Measurements from ENCODE around the gene TSPAN33.

TSPAN33 gene

DNA sequence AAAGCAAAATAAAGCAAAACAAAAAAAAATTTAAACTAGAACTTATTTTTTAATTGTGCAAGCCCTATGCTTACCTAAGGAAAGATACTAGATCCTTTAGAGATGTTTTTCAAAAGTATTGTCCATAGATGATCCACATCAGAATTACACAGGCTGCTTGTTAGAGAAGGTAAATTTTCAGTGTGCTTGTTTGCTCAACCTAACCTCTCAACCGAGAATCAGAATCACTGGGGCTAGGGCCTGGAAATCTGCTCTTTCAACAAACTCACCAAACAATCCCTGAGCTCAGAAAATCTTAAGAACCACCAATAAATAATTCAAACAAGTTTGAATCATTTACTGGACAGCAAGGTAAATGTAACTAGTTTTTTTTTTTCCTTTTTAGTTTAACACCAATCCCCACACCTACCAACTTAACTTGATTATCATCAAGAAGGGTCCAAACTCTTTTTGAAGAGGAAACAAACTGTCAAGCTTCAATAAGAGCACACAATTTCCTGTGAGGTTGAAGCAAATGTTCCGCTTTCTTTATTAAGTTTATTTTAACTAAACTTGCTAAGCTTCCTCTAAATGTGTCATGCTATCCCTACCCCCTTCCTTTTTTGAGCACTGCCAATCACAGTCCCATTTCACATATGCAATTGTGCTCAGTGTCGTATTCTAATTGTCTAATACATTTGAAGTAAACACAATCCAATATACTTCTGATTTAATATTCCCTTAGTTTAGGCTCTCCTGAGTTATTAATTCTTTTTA is 7.4 kb upstream of the TSPAN33 start:
- DNase-seq: peak in 1 of 2 donors; percentile 88

- no peak for DNase-seq
Measured at GRCh38 chr7:129143724-129144094, 798 bp upstream of the TSPAN33 start.

DNA sequence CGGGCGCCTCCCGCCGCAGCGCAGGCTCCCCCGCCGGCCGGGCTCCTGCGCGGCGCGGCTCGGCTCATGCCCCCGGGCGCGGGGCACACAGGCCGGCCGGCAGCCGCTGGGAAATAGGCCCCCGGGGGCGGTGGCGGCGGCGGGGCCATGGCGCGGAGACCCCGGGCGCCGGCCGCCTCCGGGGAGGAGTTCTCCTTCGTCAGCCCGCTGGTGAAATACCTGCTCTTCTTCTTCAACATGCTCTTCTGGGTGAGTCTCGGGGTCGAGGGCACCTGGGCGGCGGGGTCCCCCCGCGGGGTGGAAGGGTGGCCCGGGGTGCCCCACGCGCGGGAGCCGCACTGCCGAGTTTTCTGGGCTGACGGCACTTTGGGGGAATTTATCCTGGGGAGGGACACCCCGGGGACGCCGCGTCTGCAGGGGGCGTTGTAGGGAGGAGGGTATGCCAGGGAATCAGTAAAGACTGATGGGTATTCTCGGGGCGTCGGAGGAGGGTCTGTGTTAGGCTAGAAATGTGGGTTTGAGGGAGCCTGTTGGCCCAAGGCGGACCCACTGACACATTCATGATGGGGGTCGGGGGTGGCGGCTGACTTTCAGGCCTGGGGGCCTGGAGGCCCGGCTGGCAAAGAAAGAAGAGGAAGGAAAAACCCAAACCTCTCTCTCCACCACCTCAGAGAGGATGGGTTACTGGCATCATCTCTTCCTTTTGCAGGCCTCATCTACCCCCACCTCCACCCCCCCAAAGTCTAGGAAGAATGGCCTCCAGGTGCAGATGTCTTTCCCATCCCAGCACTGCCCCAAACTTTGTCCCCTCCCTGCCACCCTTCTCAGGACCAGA is 544 bp downstream of the TSPAN33 start:
- DNase-seq: no peak

DNA sequence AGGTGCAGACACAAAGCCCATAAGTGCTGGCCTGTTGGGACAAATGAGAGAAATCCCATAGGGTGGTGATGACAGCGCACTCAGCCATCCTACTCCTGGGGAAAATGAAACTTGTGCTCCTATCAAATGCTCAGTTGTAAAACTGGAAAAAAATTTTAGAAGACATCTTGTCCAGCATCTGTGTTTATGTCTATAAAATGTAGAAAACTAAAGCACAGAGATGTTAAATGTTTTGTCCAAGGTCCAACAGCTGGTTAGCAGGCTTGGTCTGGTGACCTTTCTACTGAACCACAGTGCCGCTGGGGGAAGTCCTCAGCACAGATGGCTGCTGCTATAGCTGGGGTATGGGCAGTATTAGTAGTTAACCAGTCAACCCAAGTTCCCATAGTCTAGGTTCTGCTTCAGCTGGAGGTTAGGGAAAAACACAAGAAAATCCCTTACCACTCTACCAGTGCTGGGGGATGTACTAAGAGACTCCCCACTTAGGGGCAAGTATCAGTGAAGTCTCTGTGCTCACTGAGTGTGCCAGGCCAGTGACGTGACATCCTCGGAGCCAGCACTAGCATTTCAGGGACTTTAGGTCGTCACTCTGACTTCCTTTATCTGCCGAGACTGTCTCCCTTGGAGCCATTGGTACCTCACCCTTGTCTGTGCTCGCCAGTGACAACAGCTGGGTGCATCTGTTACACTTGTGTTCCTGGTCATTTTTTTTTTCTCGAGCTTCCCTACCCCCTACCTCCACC is 1.9 kb downstream of the TSPAN33 start:
- no peak for DNase-seq

- DNase-seq: no peak
Measured at GRCh38 chr7:129147731-129148130, 3.2 kb downstream of the TSPAN33 start.

GRCh38 chr7:129149511-129149910 is 5.0 kb downstream of the TSPAN33 start:
- no peak for DNase-seq

DNA sequence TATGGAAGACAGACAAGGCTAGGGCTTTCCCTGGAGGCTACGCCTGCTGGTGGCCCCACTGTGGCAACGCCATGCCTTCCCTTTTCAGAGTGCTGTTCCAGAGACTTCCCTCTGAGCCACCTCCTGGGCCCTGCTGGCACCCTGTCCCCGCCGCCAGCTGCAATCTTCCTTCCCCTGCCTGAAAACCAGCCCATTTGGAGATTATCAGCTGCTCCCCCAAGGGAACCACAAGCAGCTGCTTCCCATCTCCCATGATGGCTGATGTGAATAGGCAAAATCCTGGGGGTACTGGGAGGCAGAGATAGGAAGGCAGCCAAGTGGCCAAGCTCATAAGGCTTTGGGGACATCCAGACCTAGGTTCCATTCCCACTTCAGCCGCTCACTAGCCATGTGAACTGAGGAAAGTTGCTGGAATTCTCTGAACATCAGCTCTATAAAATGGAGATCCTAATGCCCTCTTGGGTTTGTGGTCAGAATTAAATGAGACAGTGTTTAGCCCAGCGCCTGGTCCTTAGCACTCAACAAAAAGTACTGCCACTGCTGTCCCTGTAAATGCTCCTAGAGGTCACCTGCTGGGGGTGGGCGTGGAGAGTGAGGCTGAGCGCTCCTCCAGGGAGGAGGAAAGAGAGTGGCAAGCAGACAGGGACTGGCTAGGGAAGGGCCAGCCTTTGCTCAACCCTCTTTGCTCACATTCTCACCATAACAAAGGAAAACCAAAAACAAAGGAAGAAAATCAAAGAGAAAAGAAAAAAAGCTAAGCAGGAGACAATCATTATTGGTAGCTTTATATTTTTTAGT is 5.9 kb downstream of the TSPAN33 start:
- DNase-seq: peak in 1 of 2 donors; percentile 54

DNA sequence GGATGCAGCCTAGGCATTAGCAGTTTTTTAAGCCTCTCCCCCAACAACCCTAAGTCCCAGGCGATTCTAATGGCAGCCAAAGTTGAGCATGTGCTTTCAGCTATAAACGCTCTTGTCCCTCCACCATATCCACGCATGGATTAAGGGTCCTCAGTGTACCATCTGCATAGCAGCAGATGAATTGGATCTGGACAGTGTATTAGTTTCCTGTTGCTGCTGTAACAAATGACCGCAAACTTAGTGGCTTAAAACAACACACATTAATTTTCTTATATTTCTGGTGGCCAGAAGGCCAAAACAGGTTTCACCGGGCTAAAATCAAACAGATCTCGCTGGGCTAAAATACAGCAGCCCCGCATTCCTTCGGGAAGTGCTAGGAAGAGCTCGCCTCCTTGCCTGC is 13.1 kb downstream of the TSPAN33 start:
- DNase-seq: no peak

GRCh38 chr7:129159539-129159938 is 15.0 kb downstream of the TSPAN33 start:
- no peak for DNase-seq

GRCh38 chr7:129160161-129160905 is 15.8 kb downstream of the TSPAN33 start:
- no peak for DNase-seq

GRCh38 chr7:129161524-129162225 is 17.2 kb downstream of the TSPAN33 start:
- no peak for DNase-seq

DNA sequence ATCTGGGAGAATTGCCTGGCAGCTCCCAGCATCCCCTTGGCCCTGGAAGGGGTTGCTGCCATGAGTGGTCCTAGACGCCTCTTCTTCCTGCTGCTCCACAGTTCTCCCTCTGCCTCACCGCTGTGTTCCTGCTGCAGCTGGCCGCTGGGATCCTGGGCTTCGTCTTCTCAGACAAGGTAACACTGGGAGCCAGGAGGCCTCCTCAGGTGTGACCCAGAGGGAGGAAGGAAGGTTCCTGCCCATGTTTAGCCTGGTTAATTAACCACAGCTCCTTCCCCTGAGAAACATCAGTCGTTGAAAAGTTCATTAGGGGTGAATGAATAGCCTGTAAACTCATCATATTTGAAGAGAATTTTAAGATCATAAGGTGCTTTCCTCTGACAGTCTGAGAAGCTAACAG is 18.2 kb downstream of the TSPAN33 start:
- DNase-seq: no peak

GRCh38 chr7:129163875-129164544 is 19.5 kb downstream of the TSPAN33 start:
- peak in 1 of 2 donors; percentile 35 for DNase-seq

DNA sequence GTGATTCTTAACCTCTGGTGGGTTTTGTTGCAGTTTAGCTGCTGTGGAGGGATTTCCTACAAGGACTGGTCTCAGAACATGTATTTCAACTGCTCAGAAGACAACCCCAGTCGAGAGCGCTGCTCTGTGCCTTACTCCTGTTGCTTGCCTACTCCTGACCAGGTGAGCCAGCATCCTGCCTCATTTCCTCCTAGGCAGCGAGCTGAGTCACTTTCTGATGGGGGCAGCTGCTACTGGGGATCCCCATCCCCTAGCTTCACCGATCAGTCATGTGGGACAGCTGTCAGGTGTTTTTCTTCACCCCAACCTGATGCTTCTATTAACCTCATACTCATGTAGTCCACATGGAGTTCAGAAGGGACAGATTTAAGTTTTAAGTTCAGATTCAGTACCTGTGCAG is 22.2 kb downstream of the TSPAN33 start:
- no peak for DNase-seq

DNA sequence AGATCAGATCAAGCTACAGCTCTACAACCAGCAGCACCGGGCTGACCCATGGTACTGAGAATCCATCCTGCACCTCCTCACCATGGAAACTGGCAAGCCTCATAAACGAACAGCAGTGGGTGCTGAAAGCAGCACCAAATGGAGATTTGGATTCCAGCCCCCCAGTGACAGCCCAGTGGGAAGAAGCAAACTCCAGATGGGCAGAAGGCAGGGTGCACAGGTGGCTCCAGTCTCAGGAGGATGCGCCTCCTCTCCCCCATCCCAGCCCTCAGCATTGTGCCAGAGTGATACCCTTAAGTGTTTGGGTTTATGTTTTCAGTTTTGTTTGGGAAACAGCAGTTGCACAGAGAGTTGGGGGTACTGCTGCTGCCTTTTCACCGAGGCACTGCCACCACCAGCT is 23.3 kb downstream of the TSPAN33 start:
- DNase-seq: no peak

DNA sequence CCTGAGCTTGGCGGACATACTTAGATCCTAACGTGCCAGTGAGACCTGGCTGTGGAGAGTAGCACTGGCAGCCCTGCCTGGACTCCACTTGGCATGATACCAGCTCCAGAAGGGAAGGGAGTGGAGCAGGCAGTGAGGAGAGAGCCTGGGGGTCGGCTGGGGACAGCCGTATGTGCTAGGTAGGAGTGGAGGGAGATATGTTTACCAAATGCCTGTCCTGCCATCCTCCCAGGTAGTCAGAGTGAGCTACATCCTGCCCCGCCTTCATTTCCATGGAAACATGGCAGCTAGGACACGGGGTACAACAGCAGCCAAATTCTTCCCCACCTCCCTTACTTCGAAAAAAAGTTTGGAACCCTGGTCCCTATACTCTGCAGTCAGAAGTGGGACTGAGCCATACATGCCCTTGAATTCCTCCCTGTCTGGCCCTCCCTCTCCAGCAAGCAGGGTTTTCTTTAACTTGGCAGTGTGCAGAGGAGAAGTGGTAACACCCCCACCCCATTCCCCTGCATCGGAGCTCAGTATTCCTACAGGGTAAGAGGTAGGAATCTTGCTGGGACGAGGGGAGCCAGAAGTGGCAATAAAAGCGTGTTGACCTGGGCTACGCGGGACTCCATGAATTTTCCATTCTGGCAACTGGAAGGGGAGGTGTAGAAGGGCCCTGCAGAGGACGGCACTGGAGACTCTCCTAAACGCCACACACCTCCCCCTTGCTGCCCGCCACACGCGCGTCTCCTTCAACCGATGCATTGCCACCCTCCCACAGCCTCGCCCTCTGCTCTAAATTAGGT is 23.9 kb downstream of the TSPAN33 start:
- DNase-seq: no peak

DNA sequence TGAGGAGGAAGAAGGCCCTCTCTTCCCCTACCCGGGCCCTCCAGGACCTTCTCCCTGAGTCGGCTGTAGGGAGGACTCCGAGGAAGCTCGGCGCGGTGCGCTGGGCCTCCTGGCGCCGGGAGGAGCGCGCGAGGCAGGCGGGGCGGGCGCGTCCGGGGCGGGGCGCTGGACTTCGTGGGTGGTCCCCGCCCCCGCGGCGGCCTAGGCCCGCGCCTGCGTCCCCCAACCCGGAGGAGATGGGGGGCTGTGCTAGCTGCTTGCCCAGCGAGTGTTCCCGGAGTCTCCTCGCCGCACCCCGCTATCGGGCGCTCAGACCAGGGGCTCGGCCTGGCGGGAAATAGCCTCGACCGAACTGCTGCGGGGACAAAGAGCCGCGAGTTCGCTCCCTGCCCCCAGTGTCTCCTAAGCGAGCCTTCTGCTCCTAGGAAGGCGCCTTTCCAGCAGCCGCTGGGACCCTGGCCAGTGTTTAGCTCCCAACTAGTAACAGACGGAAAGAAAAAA is 24.7 kb downstream of the TSPAN33 start:
- DNase-seq: peak in 1 of 2 donors; percentile 29

- peak in 1 of 2 donors; percentile 52 for DNase-seq
Measured at GRCh38 chr7:129169686-129170440, 25.4 kb downstream of the TSPAN33 start.
